ENCODE measurements around the gene TMEM52.

The TMEM52 gene

DNA sequence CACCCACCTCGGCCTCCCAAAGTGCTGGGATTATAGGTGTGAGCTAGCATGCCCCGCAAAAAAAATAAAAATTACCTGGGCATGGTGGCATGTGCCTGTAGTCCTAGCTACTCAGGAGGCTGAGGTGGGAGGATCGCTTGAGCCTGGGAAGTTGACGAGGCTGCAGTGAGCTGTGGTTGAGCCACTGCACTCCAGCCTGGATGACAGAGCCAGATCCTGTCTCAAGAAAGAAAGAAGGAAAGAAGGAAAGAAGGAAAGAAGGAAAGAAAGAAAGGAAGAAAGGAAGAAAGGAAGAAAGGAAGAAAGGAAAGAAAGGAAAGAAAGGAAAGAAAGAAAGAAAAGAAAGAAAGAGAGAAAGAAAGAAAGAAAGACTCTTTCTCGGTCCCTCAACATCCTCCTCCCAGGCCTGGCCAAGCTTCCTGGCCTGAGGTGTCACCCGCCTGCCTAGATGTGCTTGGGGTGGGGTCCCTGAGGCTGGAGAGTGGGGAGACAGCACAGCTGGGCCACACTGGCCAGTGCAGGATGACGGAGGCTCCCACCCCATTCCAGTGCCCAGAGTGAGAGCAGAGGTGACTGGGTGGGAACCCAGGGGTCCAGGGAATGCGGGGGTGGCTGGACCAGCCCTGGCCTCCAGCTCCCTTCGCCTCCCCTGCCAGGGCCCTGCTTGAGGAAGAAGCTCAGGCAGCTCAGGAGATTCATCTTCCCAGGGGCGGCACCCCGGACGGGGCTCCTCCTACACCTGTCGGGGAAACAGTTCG lies 18.0 kb downstream of the TMEM52 start:
- no peak for DNase-seq (ENCODE audit: low read depth, low spot score)
- no peak overlapping the region for H3K4me3 ChIP-seq (ENCODE audit: low read length)

GRCh38 chr1:1899967-1900327 lies 19.1 kb downstream of the TMEM52 start:
- H3K4me3 ChIP-seq (ENCODE audit: low read length), result no peak overlapping the region
- no peak for DNase-seq (ENCODE audit: low read depth, low spot score)

GRCh38 chr1:1899266-1899966 lies 19.7 kb downstream of the TMEM52 start:
- no peak for DNase-seq (ENCODE audit: low read depth, low spot score)
- no peak overlapping the region for H3K4me3 ChIP-seq (ENCODE audit: low read length)

DNA sequence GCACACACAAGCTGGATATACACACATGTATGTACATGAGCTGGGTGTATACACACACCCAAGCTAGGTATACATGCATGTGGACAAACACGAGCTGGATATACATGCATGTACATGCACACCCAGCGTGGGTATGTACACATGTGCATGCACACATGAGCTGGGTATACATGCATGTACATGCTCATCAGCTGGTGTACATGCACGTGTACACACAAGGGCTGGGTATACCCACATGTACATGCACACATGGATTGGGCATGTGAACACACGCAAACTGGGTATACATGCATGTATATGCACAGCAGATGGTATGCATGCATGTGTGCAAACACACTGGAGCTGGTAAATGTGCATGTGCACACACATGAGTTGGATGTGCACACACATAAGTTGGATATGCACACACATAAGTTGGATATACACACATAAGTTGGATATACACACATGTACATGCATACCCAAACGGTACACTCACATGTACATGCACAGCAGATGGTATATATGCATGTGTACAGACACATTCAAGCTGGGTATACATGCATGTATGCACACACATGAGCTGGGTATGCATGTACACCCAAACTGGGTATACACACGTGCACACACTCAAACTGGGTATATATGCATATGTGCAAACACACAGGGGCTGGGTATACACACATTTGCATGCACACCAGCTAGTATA lies 20.7 kb downstream of the TMEM52 start:
- no peak overlapping the region for H3K4me3 ChIP-seq (ENCODE audit: low read length)
- DNase-seq (ENCODE audit: low read depth, low spot score), result no peak

- DNase-seq (ENCODE audit: low read depth, low spot score), result no peak
- H3K4me3 ChIP-seq (ENCODE audit: low read length), result no peak overlapping the region
Measured at GRCh38 chr1:1895456-1896336, 23.4 kb downstream of the TMEM52 start.

- H3K4me3 ChIP-seq (ENCODE audit: low read length), result no peak overlapping the region
Measured at GRCh38 chr1:1895060-1895418, 24.0 kb downstream of the TMEM52 start.

GRCh38 chr1:1894354-1895059 lies 24.6 kb downstream of the TMEM52 start:
- no peak overlapping the region for H3K4me3 ChIP-seq (ENCODE audit: low read length)
- DNase-seq (ENCODE audit: low read depth, low spot score), result no peak

More at GRCh38 chr1:1895060-1895418, 24.0 kb downstream of the TMEM52 start:
- DNase-seq (ENCODE audit: low read depth, low spot score), result no peak

DNA sequence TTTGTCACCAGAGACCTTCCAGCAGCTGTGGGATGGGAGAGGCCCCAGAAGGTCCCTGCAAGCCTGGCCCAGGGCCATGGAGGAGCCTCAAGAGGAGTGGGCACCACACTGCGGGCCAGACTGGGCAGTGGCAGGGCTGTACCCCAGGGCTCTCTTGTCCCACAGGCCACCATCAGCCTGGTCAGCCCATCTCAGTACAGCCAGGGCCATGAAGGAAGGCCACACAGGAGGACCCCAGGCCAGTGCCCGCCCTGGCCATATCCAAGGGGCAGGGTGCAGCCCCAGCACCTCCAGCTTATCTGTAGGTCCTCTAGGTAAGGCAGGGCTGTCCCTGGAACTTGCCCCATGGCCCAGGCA lies 25.1 kb downstream of the TMEM52 start:
- DNase-seq (ENCODE audit: low read depth, low spot score), result no peak
- H3K4me3 ChIP-seq (ENCODE audit: low read length), result no peak overlapping the region

GRCh38 chr1:1893291-1893985 lies 25.6 kb downstream of the TMEM52 start:
- DNase-seq (ENCODE audit: low read depth, low spot score), result no peak
- H3K4me3 ChIP-seq (ENCODE audit: low read length), result no peak overlapping the region

DNA sequence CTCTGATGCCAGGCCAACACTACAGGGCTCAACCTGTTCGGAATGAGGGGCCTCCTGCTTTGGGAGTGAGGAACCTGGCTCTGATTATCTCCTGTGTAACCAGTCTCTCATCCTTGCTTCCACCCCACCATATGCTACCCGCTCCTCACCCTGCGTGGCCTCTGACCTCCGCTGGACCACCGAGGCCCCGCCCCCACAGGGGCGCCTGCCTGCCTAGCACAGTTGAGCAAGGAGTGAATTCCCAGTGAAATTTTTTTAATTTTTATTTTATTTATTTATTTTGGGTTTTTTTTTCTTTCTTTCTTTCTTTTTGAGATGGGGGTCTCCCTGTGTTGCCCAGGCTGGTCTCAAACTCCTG lies 26.3 kb downstream of the TMEM52 start:
- no peak for DNase-seq (ENCODE audit: low read depth, low spot score)

DNA sequence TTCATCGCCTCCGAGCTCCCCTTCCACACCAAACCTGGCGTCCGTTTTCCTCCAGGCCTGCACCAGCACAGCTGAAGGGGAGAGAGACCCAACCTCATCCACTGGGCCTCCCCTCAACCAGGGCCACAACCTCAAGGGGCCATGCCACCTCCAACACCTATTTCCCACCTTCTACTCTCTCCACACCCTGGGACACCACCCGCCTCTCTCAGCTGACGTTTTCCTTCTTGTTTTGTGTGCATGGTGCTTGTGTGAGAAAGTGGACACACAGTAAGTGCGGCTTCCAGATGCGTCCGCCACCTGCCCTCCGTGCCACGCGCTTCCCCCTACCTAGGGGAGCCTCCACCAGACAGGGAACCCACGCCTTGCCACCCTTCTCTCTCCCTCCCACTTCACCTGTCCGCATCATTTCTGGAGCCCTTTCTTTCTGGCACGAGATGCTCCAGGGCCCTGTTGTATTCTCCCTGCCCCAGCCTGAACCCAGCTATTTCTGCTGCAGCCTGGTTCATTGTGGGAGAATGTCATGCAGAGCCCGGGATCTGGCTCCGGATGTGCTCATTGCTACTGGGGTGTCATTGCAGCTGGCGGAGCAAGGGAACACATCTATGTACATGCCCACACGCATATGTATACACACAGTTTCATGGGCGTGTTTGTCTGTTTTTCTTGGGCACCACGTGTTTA lies 26.9 kb downstream of the TMEM52 start:
- no peak for DNase-seq (ENCODE audit: low read depth, low spot score)
- peak overlapping the region; percentile 69 for H3K4me3 ChIP-seq (ENCODE audit: low read length)

More for the DNA sequence above, 26.3 kb downstream of the TMEM52 start:
- no peak overlapping the region for H3K4me3 ChIP-seq (ENCODE audit: low read length)

- H3K4me3 ChIP-seq (ENCODE audit: low read length), result peak overlapping the region; percentile 69
- peak; percentile 54 for DNase-seq (ENCODE audit: low read depth, low spot score)
Measured at GRCh38 chr1:1891349-1892078, 27.6 kb downstream of the TMEM52 start.

DNA sequence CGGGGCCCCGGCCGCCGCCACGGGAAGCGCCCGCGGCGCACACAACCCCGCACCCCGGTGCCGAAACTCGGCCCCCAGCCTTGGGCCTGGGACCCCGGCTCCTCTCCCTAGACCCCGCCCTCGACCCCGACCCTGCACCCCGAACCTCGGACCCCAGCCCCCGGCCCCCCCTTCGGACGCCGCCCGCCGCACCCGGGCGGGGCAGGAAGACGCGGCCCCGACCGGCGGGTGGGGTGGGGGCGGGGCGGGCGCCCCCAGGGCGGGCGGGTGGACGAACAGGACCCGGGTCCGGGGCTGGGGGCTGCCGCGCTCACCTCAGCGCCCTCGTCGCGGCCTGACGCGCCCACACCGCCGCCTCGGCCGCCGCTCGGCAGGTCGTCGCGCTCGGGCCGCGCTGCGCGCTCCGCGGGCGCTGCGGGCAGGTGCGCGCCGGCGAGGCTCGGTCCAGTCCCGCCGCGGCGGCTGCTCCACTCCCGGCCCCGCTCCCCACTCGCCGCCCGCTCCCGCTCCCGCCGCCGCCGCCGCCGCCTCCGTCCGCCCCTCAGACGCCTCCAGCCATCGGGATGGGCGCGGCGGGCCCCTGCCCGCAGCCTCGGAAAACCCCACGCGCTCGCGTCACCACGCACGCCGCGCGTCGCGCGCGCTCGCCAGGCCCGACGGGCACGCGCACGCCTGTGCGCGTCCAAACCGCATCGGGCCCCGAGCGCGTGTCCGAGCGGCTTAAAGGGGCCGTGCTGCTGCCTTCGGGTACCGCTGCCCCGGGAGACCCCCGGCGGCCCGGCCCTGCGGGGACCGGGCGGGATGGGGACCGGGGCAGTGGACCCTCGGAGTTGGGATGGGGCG lies 28.4 kb downstream of the TMEM52 start, which contains the start of gene GNB1:
GNB1 (minus strand) TSS at position 582 of the 843 bp plus-strand sequence. CDS start 65,634 bp downstream, outside the sequence.
- H3K4me3 ChIP-seq (ENCODE audit: low read length), result peak within 1 kb of the TSS; percentile 78
- peak; percentile 87 for DNase-seq (ENCODE audit: low read depth, low spot score)

GRCh38 chr1:1889847-1890505 lies 29.1 kb downstream of the TMEM52 start:
- H3K4me3 ChIP-seq (ENCODE audit: low read length), result peak overlapping the region; percentile 78
- DNase-seq (ENCODE audit: low read depth, low spot score), result no peak

DNA sequence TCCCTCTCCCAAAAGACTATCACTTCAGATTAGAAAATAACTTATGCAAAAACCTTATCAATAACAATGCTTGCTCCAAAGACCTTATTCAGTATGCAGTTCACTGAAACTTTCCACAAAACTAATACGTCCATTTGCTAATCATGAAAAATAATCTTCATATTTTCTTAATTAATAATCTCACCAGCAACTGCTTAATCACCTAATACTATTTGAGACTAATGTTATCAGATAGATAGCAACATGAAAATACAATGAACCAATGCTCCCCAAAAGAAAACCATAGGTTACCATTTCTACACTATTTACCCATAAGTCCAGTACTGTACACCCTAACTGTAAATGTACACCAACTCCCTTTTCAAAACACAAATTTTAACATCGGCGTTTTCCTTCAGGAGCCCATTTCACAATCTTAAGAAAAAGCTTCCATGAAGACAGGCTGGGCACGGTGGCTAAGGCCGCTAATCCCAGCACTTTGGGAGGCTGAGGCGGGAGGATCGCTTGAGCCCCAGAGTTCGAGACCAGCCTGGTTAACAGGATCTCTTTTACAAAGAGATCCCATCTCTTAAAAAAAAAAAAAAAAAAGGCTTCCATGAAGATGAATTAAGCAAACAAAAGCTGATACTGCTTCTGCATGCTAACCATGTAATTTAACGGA lies 29.9 kb downstream of the TMEM52 start:
- peak overlapping the region; percentile 78 for H3K4me3 ChIP-seq (ENCODE audit: low read length)
- no peak for DNase-seq (ENCODE audit: low read depth, low spot score)
